Liver (tissue), 9 donors: ENCODE measurements around the gene QKI. TPM values are rescaled to one million over a fixed set of nuclear protein-coding genes. Genes with fewer than 3 reads are reported as not detected.

Source experiments
- DNase-seq: peaks from one replicate; pipeline ENCODE4 v3.0.0-alpha.2; 2017; ENCODE audit warnings: low spot score
- H3K27ac ChIP-seq, 2 donors: one replicate each; pipeline ENCODE4 v1.7.0; 2013; ENCODE audit warnings: inconsistent platforms in 2 of 2, low read length in 2 of 2, control low read depth in 1 of 2, low read depth in 1 of 2, mild to moderate bottlenecking in 1 of 2
- H3K27me3 ChIP-seq, 4 donors: one replicate each; pipeline versions ENCODE4 v1.6.1 to v1.7.0; 2013; ENCODE audit warnings: low read length in 3 of 4, inconsistent platforms in 1 of 4, mild to moderate bottlenecking in 1 of 4, moderate library complexity in 1 of 4; ENCODE audit not compliant: control insufficient read depth in 4 of 4, insufficient read depth in 4 of 4
- H3K36me3 ChIP-seq, 4 donors: one replicate each; pipeline versions ENCODE4 v1.6.1 to v1.7.0; 2013; ENCODE audit warnings: low read length in 3 of 4, mild to moderate bottlenecking in 3 of 4, low read depth in 1 of 4, moderate library complexity in 1 of 4; ENCODE audit not compliant: control insufficient read depth in 4 of 4, insufficient read depth in 3 of 4
- H3K4me1 ChIP-seq, 4 donors: one replicate each; pipeline versions ENCODE4 v1.6.1 to v1.7.0; 2013; ENCODE audit warnings: low read length in 3 of 4, mild to moderate bottlenecking in 3 of 4, moderate library complexity in 1 of 4; ENCODE audit not compliant: control insufficient read depth in 4 of 4, insufficient read depth in 4 of 4
- H3K4me3 ChIP-seq, 3 donors: one replicate each; pipeline versions ENCODE4 v1.6.1 to v1.7.0; 2013; ENCODE audit warnings: low read length in 3 of 3, control low read depth in 1 of 3, low read depth in 1 of 3, mild to moderate bottlenecking in 1 of 3
- H3K9ac ChIP-seq, 2 donors: one replicate each; pipeline ENCODE4 v1.7.0; 2013; ENCODE audit warnings: low read length in 2 of 2, mild to moderate bottlenecking in 2 of 2, moderate library complexity in 2 of 2, control low read depth in 1 of 2, low read depth in 1 of 2
- H3K9me3 ChIP-seq, 4 donors: one replicate each; pipeline versions ENCODE4 v1.6.1 to v1.7.0; 2013; ENCODE audit warnings: low read length in 3 of 4; ENCODE audit not compliant: control insufficient read depth in 4 of 4
- ATF3 ChIP-seq: IDR thresholded peaks from 2 replicates; pipeline ENCODE4 v1.6.1; 2016; ENCODE audit warnings: antibody characterized with exemption
- CTCF ChIP-seq: fragments of 150-350 bp; IDR thresholded peaks from 2 replicates; pipeline ENCODE4 v1.5.1; 2017; ENCODE audit warnings: improper control_type of control experiment, low read depth, low read length; ENCODE audit not compliant: missing input control
- EGR1 ChIP-seq, 2 donors: IDR thresholded peaks; 2 replicates each; pipeline ENCODE4 v1.6.1; 2016 to 2018; ENCODE audit warnings: antibody characterized with exemption in 2 of 2, low read depth in 2 of 2
- FOXA1 ChIP-seq: IDR thresholded peaks from 2 replicates; pipeline ENCODE4 v1.6.1; 2016; ENCODE audit warnings: antibody characterized with exemption
- FOXA2 ChIP-seq: IDR thresholded peaks from 2 replicates; pipeline ENCODE4 v1.6.1; 2016; ENCODE audit warnings: antibody characterized with exemption
- GABPA ChIP-seq, 2 donors: IDR thresholded peaks in 1 of 2; conservative IDR thresholded peaks in 1 of 2; 2 replicates each; pipeline ENCODE4 v1.6.1; 2016; ENCODE audit warnings: antibody characterized with exemption in 2 of 2, mild to moderate bottlenecking in 1 of 2, moderate library complexity in 1 of 2
- HNF4A ChIP-seq, 2 donors: conservative IDR thresholded peaks; 2 replicates each; pipeline ENCODE4 v1.6.1; 2016; ENCODE audit warnings: antibody characterized with exemption in 2 of 2, mild to moderate bottlenecking in 2 of 2
- HNF4G ChIP-seq: IDR thresholded peaks from 2 replicates; pipeline ENCODE4 v1.6.1; 2016; ENCODE audit warnings: antibody characterized with exemption
- JUND ChIP-seq, 2 donors: IDR thresholded peaks; 2 replicates each; pipeline ENCODE4 v1.6.1; 2016; ENCODE audit warnings: antibody characterized with exemption in 2 of 2
- MAX ChIP-seq: IDR thresholded peaks from 2 replicates; pipeline ENCODE4 v1.6.1; 2016; ENCODE audit warnings: antibody characterized with exemption
- NR2F2 ChIP-seq: IDR thresholded peaks from 2 replicates; pipeline ENCODE4 v1.6.1; 2016; ENCODE audit warnings: antibody characterized with exemption
- RAD21 ChIP-seq, 2 donors: IDR thresholded peaks; 2 replicates each; pipeline ENCODE4 v1.6.1; 2016; ENCODE audit warnings: antibody characterized with exemption in 2 of 2, mild to moderate bottlenecking in 2 of 2
- REST ChIP-seq: IDR thresholded peaks from 2 replicates; pipeline ENCODE4 v1.6.1; 2016; ENCODE audit warnings: antibody characterized with exemption, mild to moderate bottlenecking
- RXRA ChIP-seq, 2 donors: IDR thresholded peaks; 2 replicates each; pipeline ENCODE4 v1.6.1; 2017 to 2018; ENCODE audit warnings: antibody characterized with exemption in 2 of 2, mild to moderate bottlenecking in 1 of 2
- SP1 ChIP-seq: IDR thresholded peaks from 2 replicates; pipeline ENCODE4 v1.6.1; 2018; ENCODE audit warnings: antibody characterized with exemption, mild to moderate bottlenecking
- TAF1 ChIP-seq: conservative IDR thresholded peaks from 2 replicates; pipeline ENCODE4 v1.6.1; 2016; ENCODE audit warnings: antibody characterized with exemption, mild to moderate bottlenecking
- YY1 ChIP-seq: IDR thresholded peaks from 2 replicates; pipeline ENCODE4 v1.6.1; 2016; ENCODE audit warnings: antibody characterized with exemption, mild to moderate bottlenecking
- ZBTB33 ChIP-seq: IDR thresholded peaks from 2 replicates; pipeline ENCODE4 v1.6.1; 2016; ENCODE audit warnings: antibody characterized with exemption
- WGBS: extraction: QIAGEN DNeasy Blood & Tissue Kit; methylation state at CpG from one replicate; pipeline ENCODE4 v1.1.7; 2013; 5-methylcytosine and 5-hydroxymethylcytosine counted together
- polyA plus RNA-seq, 2 donors: library from polyadenylated mRNA; stranded (reverse) in 1 of 2; unstranded in 1 of 2; fragments of 200-250 nt in 1 of 2; fragments of >200 nt in 1 of 2; fragmentation: Nextera tagmentation in 1 of 2; extraction: Ambion mirVana in 1 of 2; gene quantifications; one replicate each; pipeline versions ENCODE4 v1.2.1 to v1.2.3, GENCODE V29; 2013 to 2015
- total RNA-seq, 2 donors: library from RNA; depleted of rRNA; stranded (reverse); fragments of >200 nt; gene quantifications; one replicate each; pipeline ENCODE4 v1.2.3, GENCODE V29; 2014
- donor health status: healthy.
- donor health status: healthy.
- donor health status: healthy.
- donor health status: healthy.
- donor health status: healthy.

QKI gene
- total and polyA plus RNA-seq, 4 donors: 22.7 to 97.0 (median 56.3) TPM

GRCh38 chr6:163397326-163397725 lies 17.2 kb upstream of the QKI start:
- Histone ChIP-seq H3K27ac (no peak overlapping the region), H3K36me3 (no peaks in the 10 kb centered on the region), H3K4me3 (no peak overlapping the region), H3K27me3 (no peaks in the 10 kb centered on the region), H3K9me3 (no peaks in the 10 kb centered on the region), H3K4me1 (no peaks in the 10 kb centered on the region), H3K9ac (no peak overlapping the region)
- no peak for DNase-seq
- WGBS: 69% methylated on average over 4 of the region's 4 CpGs
- TF ChIP-seq NR2F2 (no peak), SP1 (no peak), RAD21 (IDR thresholded peaks at IDR 0.05) (no peak), ZBTB33 (no peak), JUND (IDR thresholded peaks at IDR 0.05) (no peak), HNF4G (no peak), HNF4A (conservative IDR thresholded peaks at IDR 0.05) (no peak), FOXA1 (no peak), YY1 (no peak), GABPA (IDR thresholded peaks at IDR 0.05 in 1 of 2, conservative IDR thresholded peaks at IDR 0.05 in 1 of 2) (no peak), EGR1 (IDR thresholded peaks at IDR 0.05; ENCODE audit: low read depth in 2 of 2) (no peak), FOXA2 (no peak), REST (no peak), RXRA (IDR thresholded peaks at IDR 0.05) (no peak), MAX (no peak), CTCF (no peak), TAF1 (no peak)

- Histone ChIP-seq H3K36me3 (no peaks in the 10 kb centered on the region), H3K4me1 (no peaks in the 10 kb centered on the region), H3K27ac (no peak overlapping the region), H3K9ac (no peak overlapping the region), H3K27me3 (no peaks in the 10 kb centered on the region), H3K4me3 (no peak overlapping the region), H3K9me3 (no peaks in the 10 kb centered on the region)
- WGBS: 87% methylated on average over 2 of the region's 2 CpGs
- DNase-seq: no peak
- TF ChIP-seq ATF3 (no peak), NR2F2 (no peak), FOXA1 (no peak), YY1 (no peak)
Measured at GRCh38 chr6:163398115-163398514, 16.4 kb upstream of the QKI start.
